Measurements from ENCODE around the gene SMARCA4. TPM values are rescaled to one million over a fixed set of nuclear protein-coding genes. Genes with fewer than 3 reads are reported as not detected.
A peak's percentile ranks its signal among the peaks of the same experiment; 100 is the strongest.

The SMARCA4 gene
- total RNA-seq, 4 donors from 2014 or later = 48.0 to 78.2 (median 53.9) TPM

- peaks cover 0 to 10% (median 3%) of the 10 kb centered on the region in 4 donors for H3K36me3 ChIP-seq
- no peaks in the 10 kb centered on the region for H3K9me3 ChIP-seq
- TF ChIP-seq CTCF (IDR thresholded peaks at IDR 0.05) (peak in 1 of 3 experiments; percentile 3), EP300 (IDR thresholded peaks at IDR 0.05) (no peak), POLR2AphosphoS5 (IDR thresholded peaks at IDR 0.05) (peak; percentile 97 to 99), POLR2A (IDR thresholded peaks at IDR 0.05; ENCODE audit: low read depth) (peak; percentile 95)
- WGBS = 0% methylated on average over 1 of the region's 64 CpGs
- peak overlapping the region; percentile 67 to 79 (median 72) for H3K4me3 ChIP-seq
- intact Hi-C loops (cut with DNase I) = loop anchor here (5.0 to 10.0 kb wide), 2 partner anchors 47 to 56 kb away; no protein-coding TSS in a partner anchor
- H3K4me1 ChIP-seq = peaks cover 56 to 82% (median 79%) of the 10 kb centered on the region in 4 donors
- no peaks in the 10 kb centered on the region for H3K27me3 ChIP-seq
- peak; percentile 100 for DNase-seq (ENCODE audit: extremely low spot score)
- peak overlapping the region; percentile 97 to 99 (median 97) for H3K27ac ChIP-seq (replicated peaks in 1 of 4)
Observed at GRCh38 chr19:11090264-11090996, 129.6 kb downstream of the SMARCA4 start.

- H3K27me3 ChIP-seq = no peaks in the 10 kb centered on the region
- peak overlapping the region; percentile 97 to 99 (median 97) for H3K27ac ChIP-seq (replicated peaks in 1 of 4)
- 25% methylated on average over 11 of the region's 11 CpGs for WGBS
- no peak for DNase-seq (ENCODE audit: extremely low spot score)
- TF ChIP-seq POLR2AphosphoS5 (IDR thresholded peaks at IDR 0.05) (no peak), EP300 (IDR thresholded peaks at IDR 0.05) (no peak), POLR2A (IDR thresholded peaks at IDR 0.05; ENCODE audit: low read depth) (no peak), CTCF (IDR thresholded peaks at IDR 0.05) (no peak)
- peaks cover 57 to 82% (median 79%) of the 10 kb centered on the region in 4 donors for H3K4me1 ChIP-seq
- intact Hi-C loops (cut with DNase I) = loop anchor here (5.0 to 10.0 kb wide), 2 partner anchors 46 to 56 kb away; no protein-coding TSS in a partner anchor
- peaks cover 0 to 10% (median 3%) of the 10 kb centered on the region in 4 donors for H3K36me3 ChIP-seq
- H3K9me3 ChIP-seq = no peaks in the 10 kb centered on the region
- peak overlapping the region; percentile 67 to 79 (median 72) for H3K4me3 ChIP-seq
Observed at GRCh38 chr19:11090997-11091702, 130.3 kb downstream of the SMARCA4 start.

- intact Hi-C loops (cut with DNase I) = loop anchor here (5.0 to 10.0 kb wide), 2 partner anchors 46 to 57 kb away; no protein-coding TSS in a partner anchor
- Histone ChIP-seq H3K36me3 (peaks cover 0 to 10% (median 3%) of the 10 kb centered on the region in 4 donors), H3K4me3 (peak overlapping the region; percentile 67 to 79 (median 72)), H3K27me3 (no peaks in the 10 kb centered on the region), H3K9me3 (no peaks in the 10 kb centered on the region), H3K27ac (replicated peaks in 1 of 4) (peak overlapping the region; percentile 97 to 99 (median 97)), H3K4me1 (peaks cover 60 to 87% (median 82%) of the 10 kb centered on the region in 4 donors)
- WGBS = 4% methylated on average over 8 of the region's 8 CpGs
- peak; percentile 67 for TF ChIP-seq EP300 (IDR thresholded peaks at IDR 0.05)
- peak; percentile 86 to 89 for TF ChIP-seq POLR2AphosphoS5 (IDR thresholded peaks at IDR 0.05)
- TF ChIP-seq CTCF (IDR thresholded peaks at IDR 0.05) = no peak
- DNase-seq (ENCODE audit: extremely low spot score) = peak; percentile 93
Observed at GRCh38 chr19:11091703-11092153, 130.9 kb downstream of the SMARCA4 start.

- Histone ChIP-seq H3K4me3 (peak overlapping the region; percentile 67 to 79 (median 72)), H3K4me1 (peaks cover 60 to 91% (median 84%) of the 10 kb centered on the region in 4 donors)
- intact Hi-C loops (cut with DNase I) = loop anchor here (5.0 to 10.0 kb wide), 2 partner anchors 45 to 57 kb away; no protein-coding TSS in a partner anchor
Observed at GRCh38 chr19:11092181-11092538, 131.3 kb downstream of the SMARCA4 start.

More at GRCh38 chr19:11092181-11092538, 131.3 kb downstream of the SMARCA4 start:
- no peaks in the 10 kb centered on the region for H3K27me3 ChIP-seq
- DNase-seq (ENCODE audit: extremely low spot score) = no peak
- peaks cover 0 to 10% (median 3%) of the 10 kb centered on the region in 4 donors for H3K36me3 ChIP-seq
- H3K9me3 ChIP-seq = no peaks in the 10 kb centered on the region
- 47% methylated on average over 6 of the region's 6 CpGs for WGBS
- peak overlapping the region; percentile 97 to 99 (median 97) for H3K27ac ChIP-seq (replicated peaks in 1 of 4)
- TF ChIP-seq CTCF (IDR thresholded peaks at IDR 0.05) (no peak), POLR2AphosphoS5 (IDR thresholded peaks at IDR 0.05) (no peak)

Measured in esophagus muscularis mucosa (tissue), 4 donors.